Body of pancreas (tissue), 4 donors: Measurements from ENCODE around the gene STX18.

ENCODE experiments used
- POLR2A ChIP-seq, 3 donors: fragments of 450-650 bp; IDR thresholded peaks; one replicate each; pipeline ENCODE4 v1.6.1; 2016; ENCODE audit warnings: antibody characterized with exemption in 3 of 3, mild to moderate bottlenecking in 2 of 3
- TF ChIP-seq, protein P1 (sequence below), 7 experiments: fragments of 450-650 bp in 4 of 7; fragments of 200-600 bp in 3 of 7; sonication (generic) in 3 of 7; IDR thresholded peaks; one replicate each; pipeline ENCODE4 v1.5.1; 2016 to 2019; ENCODE audit warnings: antibody characterized with exemption in 7 of 7

DNA sequence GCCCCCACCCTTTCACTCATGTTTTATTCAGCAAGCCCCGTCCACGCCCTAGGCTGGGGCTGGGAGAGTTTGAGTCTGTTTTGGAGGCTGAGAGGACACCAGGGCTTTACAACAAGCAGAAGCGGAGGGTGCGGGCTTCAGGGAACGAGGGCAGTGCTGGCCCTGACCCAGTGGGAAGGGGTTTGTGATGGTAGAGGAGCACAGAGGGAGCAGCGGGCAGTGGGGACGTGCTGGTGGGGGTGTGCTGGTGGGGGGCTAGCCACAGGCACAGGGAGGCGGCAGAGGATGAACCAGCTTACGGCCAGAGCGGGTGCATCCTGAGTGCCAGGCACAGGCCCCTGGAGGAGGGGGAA, 128.5 kb downstream of the STX18 start:
- TF ChIP-seq, protein P1, sequence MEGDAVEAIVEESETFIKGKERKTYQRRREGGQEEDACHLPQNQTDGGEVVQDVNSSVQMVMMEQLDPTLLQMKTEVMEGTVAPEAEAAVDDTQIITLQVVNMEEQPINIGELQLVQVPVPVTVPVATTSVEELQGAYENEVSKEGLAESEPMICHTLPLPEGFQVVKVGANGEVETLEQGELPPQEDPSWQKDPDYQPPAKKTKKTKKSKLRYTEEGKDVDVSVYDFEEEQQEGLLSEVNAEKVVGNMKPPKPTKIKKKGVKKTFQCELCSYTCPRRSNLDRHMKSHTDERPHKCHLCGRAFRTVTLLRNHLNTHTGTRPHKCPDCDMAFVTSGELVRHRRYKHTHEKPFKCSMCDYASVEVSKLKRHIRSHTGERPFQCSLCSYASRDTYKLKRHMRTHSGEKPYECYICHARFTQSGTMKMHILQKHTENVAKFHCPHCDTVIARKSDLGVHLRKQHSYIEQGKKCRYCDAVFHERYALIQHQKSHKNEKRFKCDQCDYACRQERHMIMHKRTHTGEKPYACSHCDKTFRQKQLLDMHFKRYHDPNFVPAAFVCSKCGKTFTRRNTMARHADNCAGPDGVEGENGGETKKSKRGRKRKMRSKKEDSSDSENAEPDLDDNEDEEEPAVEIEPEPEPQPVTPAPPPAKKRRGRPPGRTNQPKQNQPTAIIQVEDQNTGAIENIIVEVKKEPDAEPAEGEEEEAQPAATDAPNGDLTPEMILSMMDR (IDR thresholded peaks at IDR 0.05) = no peak
- TF ChIP-seq POLR2A (IDR thresholded peaks at IDR 0.05) = no peak
